Liver (tissue), 9 donors: ENCODE data around the gene WDR31. TPM values are rescaled to one million over a fixed set of nuclear protein-coding genes. Genes with fewer than 3 reads are reported as not detected.

Source experiments
- DNase-seq: peaks from one replicate; pipeline ENCODE4 v3.0.0-alpha.2; 2017; ENCODE audit warnings: low spot score
- H3K27ac ChIP-seq, 2 donors: one replicate each; pipeline ENCODE4 v1.7.0; 2013; ENCODE audit warnings: inconsistent platforms in 2 of 2, low read length in 2 of 2, control low read depth in 1 of 2, low read depth in 1 of 2, mild to moderate bottlenecking in 1 of 2
- H3K27me3 ChIP-seq, 4 donors: one replicate each; pipeline versions ENCODE4 v1.6.1 to v1.7.0; 2013; ENCODE audit warnings: low read length in 3 of 4, inconsistent platforms in 1 of 4, mild to moderate bottlenecking in 1 of 4, moderate library complexity in 1 of 4; ENCODE audit not compliant: control insufficient read depth in 4 of 4, insufficient read depth in 4 of 4
- H3K36me3 ChIP-seq, 4 donors: one replicate each; pipeline versions ENCODE4 v1.6.1 to v1.7.0; 2013; ENCODE audit warnings: low read length in 3 of 4, mild to moderate bottlenecking in 3 of 4, low read depth in 1 of 4, moderate library complexity in 1 of 4; ENCODE audit not compliant: control insufficient read depth in 4 of 4, insufficient read depth in 3 of 4
- H3K4me1 ChIP-seq, 4 donors: one replicate each; pipeline versions ENCODE4 v1.6.1 to v1.7.0; 2013; ENCODE audit warnings: low read length in 3 of 4, mild to moderate bottlenecking in 3 of 4, moderate library complexity in 1 of 4; ENCODE audit not compliant: control insufficient read depth in 4 of 4, insufficient read depth in 4 of 4
- H3K4me3 ChIP-seq, 3 donors: one replicate each; pipeline versions ENCODE4 v1.6.1 to v1.7.0; 2013; ENCODE audit warnings: low read length in 3 of 3, control low read depth in 1 of 3, low read depth in 1 of 3, mild to moderate bottlenecking in 1 of 3
- H3K9ac ChIP-seq, 2 donors: one replicate each; pipeline ENCODE4 v1.7.0; 2013; ENCODE audit warnings: low read length in 2 of 2, mild to moderate bottlenecking in 2 of 2, moderate library complexity in 2 of 2, control low read depth in 1 of 2, low read depth in 1 of 2
- H3K9me3 ChIP-seq, 4 donors: one replicate each; pipeline versions ENCODE4 v1.6.1 to v1.7.0; 2013; ENCODE audit warnings: low read length in 3 of 4; ENCODE audit not compliant: control insufficient read depth in 4 of 4
- CTCF ChIP-seq: fragments of 150-350 bp; IDR thresholded peaks from 2 replicates; pipeline ENCODE4 v1.5.1; 2017; ENCODE audit warnings: improper control_type of control experiment, low read depth, low read length; ENCODE audit not compliant: missing input control
- FOXA1 ChIP-seq: IDR thresholded peaks from 2 replicates; pipeline ENCODE4 v1.6.1; 2016; ENCODE audit warnings: antibody characterized with exemption
- FOXA2 ChIP-seq: IDR thresholded peaks from 2 replicates; pipeline ENCODE4 v1.6.1; 2016; ENCODE audit warnings: antibody characterized with exemption
- GABPA ChIP-seq, 2 donors: IDR thresholded peaks in 1 of 2; conservative IDR thresholded peaks in 1 of 2; 2 replicates each; pipeline ENCODE4 v1.6.1; 2016; ENCODE audit warnings: antibody characterized with exemption in 2 of 2, mild to moderate bottlenecking in 1 of 2, moderate library complexity in 1 of 2
- HNF4A ChIP-seq, 2 donors: conservative IDR thresholded peaks; 2 replicates each; pipeline ENCODE4 v1.6.1; 2016; ENCODE audit warnings: antibody characterized with exemption in 2 of 2, mild to moderate bottlenecking in 2 of 2
- HNF4G ChIP-seq: IDR thresholded peaks from 2 replicates; pipeline ENCODE4 v1.6.1; 2016; ENCODE audit warnings: antibody characterized with exemption
- JUND ChIP-seq, 2 donors: IDR thresholded peaks; 2 replicates each; pipeline ENCODE4 v1.6.1; 2016; ENCODE audit warnings: antibody characterized with exemption in 2 of 2
- RAD21 ChIP-seq, 2 donors: IDR thresholded peaks; 2 replicates each; pipeline ENCODE4 v1.6.1; 2016; ENCODE audit warnings: antibody characterized with exemption in 2 of 2, mild to moderate bottlenecking in 2 of 2
- REST ChIP-seq: IDR thresholded peaks from 2 replicates; pipeline ENCODE4 v1.6.1; 2016; ENCODE audit warnings: antibody characterized with exemption, mild to moderate bottlenecking
- RXRA ChIP-seq, 2 donors: IDR thresholded peaks; 2 replicates each; pipeline ENCODE4 v1.6.1; 2017 to 2018; ENCODE audit warnings: antibody characterized with exemption in 2 of 2, mild to moderate bottlenecking in 1 of 2
- TAF1 ChIP-seq: conservative IDR thresholded peaks from 2 replicates; pipeline ENCODE4 v1.6.1; 2016; ENCODE audit warnings: antibody characterized with exemption, mild to moderate bottlenecking
- ZBTB33 ChIP-seq: IDR thresholded peaks from 2 replicates; pipeline ENCODE4 v1.6.1; 2016; ENCODE audit warnings: antibody characterized with exemption
- WGBS: extraction: QIAGEN DNeasy Blood & Tissue Kit; methylation state at CpG from one replicate; pipeline ENCODE4 v1.1.7; 2013; 5-methylcytosine and 5-hydroxymethylcytosine counted together
- polyA plus RNA-seq, 2 donors: library from polyadenylated mRNA; stranded (reverse) in 1 of 2; unstranded in 1 of 2; fragments of 200-250 nt in 1 of 2; fragments of >200 nt in 1 of 2; fragmentation: Nextera tagmentation in 1 of 2; extraction: Ambion mirVana in 1 of 2; gene quantifications; one replicate each; pipeline versions ENCODE4 v1.2.1 to v1.2.3, GENCODE V29; 2013 to 2015
- total RNA-seq, 2 donors: library from RNA; depleted of rRNA; stranded (reverse); fragments of >200 nt; gene quantifications; one replicate each; pipeline ENCODE4 v1.2.3, GENCODE V29; 2014
- donor health status: healthy.
- donor health status: healthy.
- donor health status: healthy.
- donor health status: healthy.
- donor health status: healthy.

WDR31 gene
- total and polyA plus RNA-seq, 4 donors: 1.1 to 3.2 (median 1.2) TPM

- Histone ChIP-seq H3K4me1 (no peaks in the 10 kb centered on the region), H3K27me3 (no peaks in the 10 kb centered on the region), H3K9ac (no peak overlapping the region), H3K36me3 (peaks cover 0 to 2% (median 0%) of the 10 kb centered on the region in 4 donors), H3K9me3 (no peaks in the 10 kb centered on the region), H3K4me3 (no peak overlapping the region), H3K27ac (no peak overlapping the region)
- 91% methylated on average over 3 of the region's 3 CpGs for WGBS
- DNase-seq: no peak
- TF ChIP-seq FOXA2 (no peak), FOXA1 (no peak), HNF4G (no peak), GABPA (IDR thresholded peaks at IDR 0.05 in 1 of 2, conservative IDR thresholded peaks at IDR 0.05 in 1 of 2) (no peak), RAD21 (IDR thresholded peaks at IDR 0.05) (no peak), TAF1 (no peak), CTCF (no peak), REST (no peak)
These were observed 28.1 kb downstream of the WDR31 start for GRCh38 chr9:113311961-113312360.

- WGBS: 73% methylated on average over 3 of the region's 3 CpGs
- Histone ChIP-seq H3K27me3 (no peaks in the 10 kb centered on the region), H3K9ac (no peak overlapping the region), H3K36me3 (no peaks in the 10 kb centered on the region), H3K27ac (no peak overlapping the region), H3K4me3 (no peak overlapping the region), H3K9me3 (no peaks in the 10 kb centered on the region), H3K4me1 (no peaks in the 10 kb centered on the region)
- no peak for DNase-seq
- TF ChIP-seq ZBTB33 (no peak), JUND (IDR thresholded peaks at IDR 0.05) (no peak), GABPA (IDR thresholded peaks at IDR 0.05 in 1 of 2, conservative IDR thresholded peaks at IDR 0.05 in 1 of 2) (no peak), HNF4A (conservative IDR thresholded peaks at IDR 0.05) (no peak), TAF1 (no peak), RXRA (IDR thresholded peaks at IDR 0.05) (no peak)
These were observed 29.5 kb downstream of the WDR31 start for GRCh38 chr9:113310538-113310937.
